GM19043 (cell line): ENCODE data around the gene SLU7.

ENCODE experiments used
- ATAC-seq: cut with Tn5 transposase; IDR thresholded peaks from one replicate; pipeline ENCODE4 v1.9.1; 2021; ENCODE audit warnings: low read depth; ENCODE audit not compliant: unreplicated experiment

The SLU7 gene

DNA sequence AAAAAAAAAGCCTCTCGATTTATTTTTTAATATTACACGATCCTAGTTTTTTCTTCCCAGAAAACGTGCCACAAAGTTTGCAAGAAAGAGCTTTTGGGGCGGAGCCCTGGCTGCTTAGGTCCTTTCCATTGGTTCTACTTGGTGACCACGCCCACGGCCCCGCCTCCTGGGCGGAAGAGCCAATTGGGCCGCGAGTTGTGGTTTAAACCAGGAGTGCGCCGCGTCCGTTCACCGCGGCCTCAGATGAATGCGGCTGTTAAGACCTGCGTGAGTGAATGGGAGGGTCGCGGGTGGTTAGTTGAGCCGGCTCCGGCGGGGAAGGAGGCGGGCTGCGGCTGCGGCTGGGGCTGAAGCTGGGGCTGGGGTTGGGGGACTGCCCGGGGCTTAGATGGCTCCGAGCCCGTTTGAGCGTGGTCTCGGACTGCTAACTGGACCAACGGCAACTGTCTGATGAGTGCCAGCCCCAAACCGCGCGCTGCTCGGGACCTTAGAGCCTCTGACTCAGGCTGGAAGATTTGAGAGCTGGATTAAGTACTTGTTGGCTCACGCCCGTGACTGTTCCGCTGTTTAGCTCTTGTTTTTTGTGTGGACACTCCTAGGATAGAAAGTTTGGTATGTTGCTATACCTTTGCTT lies 2.9 kb upstream of the SLU7 start, which contains the start of gene PTTG1:
Gene PTTG1, plus strand, starts transcription at position 231 of the 634 bp plus-strand sequence. CDS start 458 bp downstream, outside the sequence.
- peak; percentile 54 for ATAC-seq

DNA sequence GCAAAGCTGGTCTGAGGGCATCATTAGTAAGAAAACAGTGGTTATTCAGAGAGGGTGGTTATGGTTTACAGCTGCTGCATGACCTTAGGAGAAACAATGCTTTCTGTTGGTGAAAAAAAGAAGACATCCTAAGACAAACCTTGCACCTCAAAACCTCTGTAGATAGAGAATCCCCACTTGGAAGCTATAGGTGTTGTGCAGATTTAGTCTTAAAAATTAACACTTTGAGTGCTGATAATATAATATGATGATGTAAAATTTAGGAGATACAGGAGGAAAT lies 1.4 kb upstream of the SLU7 start:
- ATAC-seq: no peak

DNA sequence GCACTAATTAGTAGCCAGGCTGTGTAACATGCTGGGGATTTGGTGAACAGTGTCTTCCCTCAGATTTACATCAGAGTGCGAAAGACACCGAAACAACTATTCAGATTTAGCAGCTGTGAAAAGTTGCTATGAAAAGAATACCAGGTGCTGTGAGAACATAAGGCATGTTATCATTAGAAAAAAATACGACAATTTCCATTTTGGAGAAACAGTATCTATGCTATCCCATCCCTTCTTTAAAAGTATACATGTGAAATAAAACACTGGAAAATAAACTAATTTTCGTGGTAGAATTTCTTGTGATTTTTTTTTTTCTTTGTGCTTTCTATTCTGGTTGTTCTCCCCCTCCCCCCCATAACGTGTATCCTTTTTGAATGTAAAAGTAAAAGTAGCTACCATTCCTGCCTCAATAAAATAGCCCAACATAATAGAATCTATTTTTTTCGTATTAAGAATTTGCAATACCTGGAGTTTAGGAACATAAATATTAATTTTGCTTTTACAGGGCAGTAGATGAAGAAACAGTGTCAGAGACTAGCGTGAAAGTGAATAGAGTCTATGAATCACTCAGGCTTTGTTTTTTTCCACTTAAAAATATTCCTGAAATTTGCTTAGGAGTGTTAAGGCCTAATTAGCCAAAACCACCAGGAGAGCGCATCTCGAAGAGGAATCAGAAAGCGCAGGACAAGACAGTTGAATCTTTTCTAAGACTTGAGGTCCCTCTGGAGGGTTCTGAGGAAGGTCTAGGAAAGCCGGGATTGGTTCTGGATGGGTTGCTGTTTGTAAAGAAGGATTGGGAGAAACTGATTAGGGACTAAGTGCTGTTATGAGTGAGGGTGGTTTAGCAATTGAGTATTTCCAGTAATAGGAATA lies 813 bp upstream of the SLU7 start:
- ATAC-seq: peak; percentile 30

DNA sequence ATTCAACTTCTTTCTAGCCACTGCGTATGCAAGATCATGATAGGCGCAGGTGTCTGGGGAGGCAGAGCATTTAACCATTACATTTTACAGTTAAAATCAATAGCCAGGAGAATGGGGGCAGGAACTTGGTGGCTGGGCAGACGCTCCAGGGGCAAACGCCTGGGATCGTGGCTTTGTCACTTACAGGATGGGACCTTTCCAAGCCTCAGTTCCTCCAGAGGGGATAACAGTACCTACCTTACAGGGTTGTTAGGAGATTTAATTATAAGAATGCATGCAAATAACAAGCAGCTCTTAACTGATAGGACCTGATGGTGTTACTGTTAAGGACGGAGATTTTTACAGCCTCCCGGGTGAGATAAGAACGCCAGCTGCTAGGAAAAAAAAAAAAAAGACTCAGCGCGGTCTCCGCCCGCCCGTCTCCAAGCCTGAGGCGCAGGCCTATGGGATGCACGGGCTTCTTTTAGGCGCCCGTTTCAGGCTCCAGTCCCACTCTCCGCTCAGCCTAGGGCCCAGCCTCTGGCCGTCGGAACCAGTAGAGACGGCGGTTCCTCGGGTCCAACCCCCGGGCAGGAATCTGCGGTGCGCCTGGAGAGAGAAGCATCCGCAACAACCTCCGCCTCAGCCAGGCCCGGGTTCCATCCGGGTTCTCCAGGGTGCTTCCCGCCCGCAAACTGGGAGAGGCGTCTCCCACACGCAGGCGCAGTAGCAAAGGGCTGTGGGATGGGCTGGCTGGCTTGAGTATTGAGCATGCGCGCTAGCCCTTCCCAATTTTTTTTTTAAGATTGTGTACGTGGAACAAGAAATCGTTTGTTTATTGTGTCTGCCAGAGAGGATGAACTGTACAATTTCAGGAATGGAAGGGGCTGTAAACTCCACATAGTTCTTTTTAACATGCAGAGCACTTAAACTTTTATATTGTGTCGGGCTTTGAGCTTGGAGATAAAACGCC lies 19.2 kb downstream of the SLU7 start, which contains the start of gene FAM200C:
Gene FAM200C, minus strand, starts transcription at position 653 of the 952 bp plus-strand sequence. CDS start 4,564 bp downstream, outside the sequence.
- peak; percentile 80 for ATAC-seq

DNA sequence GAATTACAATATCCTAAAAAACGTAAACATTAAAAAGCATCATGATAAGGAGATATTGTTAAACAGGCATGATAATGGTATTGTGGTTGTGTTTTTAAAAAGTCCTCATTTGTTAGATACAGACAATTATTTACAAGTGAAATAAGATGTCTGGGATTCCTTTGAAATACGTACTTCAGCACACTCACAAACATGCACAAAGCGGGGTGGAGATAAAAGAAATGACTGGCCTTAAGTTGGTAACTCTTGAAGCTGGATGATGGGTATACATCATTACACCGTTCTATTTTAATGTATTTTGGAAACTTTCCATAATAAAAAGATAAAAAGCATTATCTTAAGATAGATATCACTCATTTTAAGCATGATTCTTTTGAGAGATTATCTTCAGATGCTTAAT lies 20.1 kb downstream of the SLU7 start:
- ATAC-seq: no peak

DNA sequence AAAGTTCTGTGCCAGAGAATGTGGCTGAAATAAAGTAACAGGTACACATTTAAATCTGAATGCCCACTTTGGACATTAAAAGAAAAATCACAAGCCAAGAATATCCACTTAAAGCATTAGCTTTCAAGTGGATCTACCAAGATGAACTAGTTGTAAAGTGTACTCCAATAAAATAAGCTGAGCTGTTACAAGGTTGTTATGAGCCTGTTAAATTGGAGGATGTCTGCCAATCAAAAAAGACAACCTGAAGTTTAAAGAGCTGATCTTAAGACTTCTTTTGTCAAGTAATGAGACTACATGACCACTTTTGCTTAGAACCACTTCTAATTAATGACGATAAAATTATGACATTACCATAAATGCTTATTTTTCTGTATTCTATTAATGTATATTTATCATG lies 21.4 kb downstream of the SLU7 start:
- no peak for ATAC-seq

DNA sequence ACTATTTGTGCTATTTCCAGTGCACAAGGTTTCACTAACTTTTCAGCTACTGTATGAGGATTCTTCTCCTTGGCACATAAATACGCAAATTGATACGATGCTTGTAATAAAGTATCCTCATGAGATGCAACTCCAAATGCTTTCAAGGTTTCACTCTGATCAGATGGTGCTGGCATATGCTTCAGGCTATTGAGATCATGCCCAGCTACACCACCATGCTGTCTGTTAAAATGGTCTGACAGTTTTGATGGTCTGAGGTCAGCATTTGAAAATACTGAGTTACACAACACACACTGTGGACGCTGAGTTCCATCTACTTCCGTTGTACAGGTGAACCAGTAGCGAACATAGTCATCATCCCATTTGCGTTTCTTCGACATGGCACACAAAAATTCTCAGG lies 23.8 kb downstream of the SLU7 start:
- no peak for ATAC-seq

DNA sequence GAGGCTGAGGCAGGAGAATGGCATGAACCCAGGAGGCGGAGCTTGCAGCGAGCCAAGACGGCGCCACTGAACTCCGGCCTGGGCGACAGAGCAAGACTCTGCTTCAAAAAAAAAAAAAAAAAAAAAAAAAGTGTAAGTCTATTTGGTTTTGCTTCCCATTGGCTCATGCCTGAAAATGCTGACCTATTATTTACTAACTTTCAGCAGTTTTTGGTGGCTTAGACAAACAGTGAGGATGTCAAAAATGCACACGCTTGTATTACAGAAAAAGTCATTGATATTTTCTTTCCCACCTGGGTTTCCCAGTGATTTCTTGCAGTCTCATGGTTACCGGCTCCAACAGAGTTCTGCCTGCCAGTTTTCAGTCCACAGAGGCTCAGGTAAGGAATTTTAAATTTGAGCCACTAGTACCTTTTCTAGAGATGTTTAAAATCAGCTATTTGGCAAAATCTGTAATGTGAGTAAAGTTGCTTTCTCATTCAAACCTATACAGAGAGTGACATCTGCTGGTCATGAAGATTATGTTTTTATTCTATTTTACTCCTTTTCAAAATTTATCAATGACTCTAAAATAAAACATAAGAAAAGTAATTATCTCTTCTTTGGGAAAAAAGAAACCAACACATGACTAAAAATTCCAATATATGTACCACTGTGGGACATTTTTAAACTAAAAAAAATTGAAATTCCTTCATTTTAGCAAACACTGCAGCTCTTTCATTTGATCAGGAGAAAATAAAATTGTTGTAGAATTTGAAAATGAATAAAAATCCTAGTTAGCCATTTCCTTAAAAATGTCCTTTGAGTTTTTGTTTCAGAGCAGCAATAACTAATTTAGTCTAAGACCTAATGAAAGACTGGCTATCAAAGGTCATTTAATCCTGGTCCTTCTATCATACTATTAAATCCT lies 27.8 kb downstream of the SLU7 start:
- no peak for ATAC-seq

DNA sequence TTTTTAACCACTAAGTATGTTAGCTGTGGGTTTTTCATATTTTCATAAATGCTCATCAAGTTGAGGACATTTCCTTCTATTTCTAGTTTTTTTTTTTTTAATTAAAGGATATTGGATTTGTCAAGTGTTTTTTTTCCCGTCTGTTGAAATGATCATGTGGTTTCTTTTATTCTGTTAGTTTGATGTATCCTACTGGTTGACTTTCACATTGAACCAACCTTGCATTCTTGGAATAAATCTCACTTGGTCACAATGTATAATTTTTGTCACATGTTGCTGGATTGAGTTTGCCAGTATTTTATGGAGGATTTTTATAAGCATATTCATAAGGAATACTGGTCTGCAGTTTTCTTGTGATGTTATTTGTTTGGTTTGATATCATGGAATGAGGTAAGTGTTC lies 31.4 kb downstream of the SLU7 start:
- no peak for ATAC-seq

DNA sequence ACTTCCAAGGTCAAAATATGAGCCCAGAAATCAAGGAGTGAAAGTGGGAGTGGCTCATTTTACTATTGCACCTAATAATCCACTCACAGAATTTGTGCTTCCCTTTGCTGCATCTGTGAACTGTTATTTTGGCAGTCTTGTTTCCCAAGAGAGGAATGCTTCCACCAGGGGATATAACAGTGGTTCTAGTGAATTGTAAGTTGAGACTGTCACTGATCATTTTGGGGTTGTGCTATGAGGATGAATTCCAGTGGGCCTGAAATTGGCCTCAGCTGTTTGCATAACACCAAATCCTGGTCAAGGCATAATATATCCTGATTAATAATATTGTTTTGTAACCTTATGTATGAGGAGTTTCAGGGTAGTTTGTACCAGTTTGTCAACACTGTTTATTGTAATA lies 33.4 kb downstream of the SLU7 start:
- ATAC-seq: no peak

DNA sequence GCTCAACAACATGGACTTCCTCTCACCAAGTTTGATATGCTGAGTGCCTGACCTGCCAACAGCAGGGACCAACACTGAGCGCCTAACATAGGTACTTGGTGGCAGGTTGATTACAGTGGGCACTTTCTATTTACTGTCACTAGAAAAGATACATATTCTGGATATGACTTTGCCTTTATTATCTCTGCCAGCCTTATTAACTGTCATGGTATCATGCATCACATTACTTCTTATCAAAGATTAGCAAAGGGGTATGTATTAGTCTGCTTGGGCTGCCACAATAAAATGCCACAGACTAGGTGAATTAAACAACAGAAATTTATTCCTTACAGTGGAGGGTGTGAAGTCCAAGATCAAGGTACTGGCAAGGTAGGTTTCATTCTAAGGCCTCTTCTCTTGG lies 34.2 kb downstream of the SLU7 start:
- no peak for ATAC-seq

DNA sequence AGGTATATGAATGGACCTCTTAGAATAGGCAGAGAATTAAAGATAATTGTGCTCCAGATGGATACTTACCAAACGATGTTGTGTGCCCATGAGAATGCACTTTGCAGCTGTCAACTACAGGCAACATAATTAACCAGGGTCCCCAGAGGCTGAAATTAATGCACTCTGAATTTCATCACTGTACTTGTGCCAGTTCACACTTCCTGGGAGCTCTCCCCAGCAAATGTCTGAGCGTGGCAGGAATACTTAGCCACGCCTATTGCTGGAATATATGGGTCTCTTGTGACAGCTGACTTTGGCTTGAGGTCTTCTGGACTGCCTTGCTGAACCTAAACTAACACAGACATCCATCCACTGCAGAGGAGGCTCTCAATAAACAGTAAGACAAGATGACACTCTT lies 36.5 kb downstream of the SLU7 start:
- ATAC-seq: no peak

DNA sequence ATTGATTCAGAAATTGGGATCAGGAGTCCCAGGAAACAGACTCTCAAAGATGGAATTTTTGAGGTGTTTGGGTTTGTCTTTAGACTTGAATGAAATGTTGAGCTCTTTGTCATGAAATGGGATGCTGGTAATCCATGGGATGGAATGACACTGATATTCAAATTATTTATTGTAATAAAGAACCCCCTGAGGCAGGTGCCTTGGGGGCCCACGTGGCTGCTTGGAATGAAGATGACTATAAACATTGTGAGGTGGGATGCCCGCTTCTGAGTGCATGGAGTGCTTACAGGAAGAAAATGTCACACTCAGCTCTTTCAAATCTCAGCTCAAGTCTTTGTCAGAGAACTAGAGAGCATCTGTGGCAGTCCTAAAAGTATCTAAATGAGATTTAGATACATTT lies 38.8 kb downstream of the SLU7 start:
- no peak for ATAC-seq

DNA sequence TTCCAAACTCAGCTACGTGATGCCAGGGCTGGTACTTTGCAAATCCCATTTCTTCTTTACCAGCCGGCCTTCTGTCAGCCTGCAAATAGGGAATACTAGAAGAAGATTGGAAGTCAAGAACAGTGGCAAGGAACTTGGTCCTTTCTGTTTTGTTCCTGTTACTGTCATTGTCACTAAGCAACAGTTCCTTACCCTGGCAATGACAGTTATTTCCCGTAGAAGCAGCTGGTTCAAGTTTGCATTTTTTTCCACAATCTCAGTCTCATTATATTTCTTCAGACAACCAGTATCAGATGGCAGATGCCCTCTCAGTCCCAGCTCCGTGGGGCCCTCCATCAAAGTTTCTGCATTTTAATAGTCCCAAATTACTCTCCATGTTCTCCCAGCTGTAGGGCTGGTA lies 39.4 kb downstream of the SLU7 start:
- no peak for ATAC-seq

DNA sequence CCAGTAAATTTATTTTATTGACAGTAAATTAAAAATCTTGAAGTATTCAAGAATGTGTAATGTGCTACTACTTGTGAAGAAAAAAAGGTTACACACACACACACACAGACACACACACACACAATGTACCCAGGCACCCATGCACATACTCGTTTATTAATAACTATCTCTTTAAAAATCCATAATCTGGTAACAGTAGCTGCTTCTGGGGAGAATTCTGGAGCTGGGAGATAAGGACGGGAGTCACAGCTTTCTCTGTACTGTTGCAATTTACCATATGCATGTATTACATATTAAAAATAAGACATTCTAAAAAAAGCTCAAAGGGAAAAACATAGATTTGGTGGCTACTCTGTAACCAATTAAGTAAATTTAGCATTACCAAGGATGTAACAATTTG lies 40.6 kb downstream of the SLU7 start:
- ATAC-seq: no peak

DNA sequence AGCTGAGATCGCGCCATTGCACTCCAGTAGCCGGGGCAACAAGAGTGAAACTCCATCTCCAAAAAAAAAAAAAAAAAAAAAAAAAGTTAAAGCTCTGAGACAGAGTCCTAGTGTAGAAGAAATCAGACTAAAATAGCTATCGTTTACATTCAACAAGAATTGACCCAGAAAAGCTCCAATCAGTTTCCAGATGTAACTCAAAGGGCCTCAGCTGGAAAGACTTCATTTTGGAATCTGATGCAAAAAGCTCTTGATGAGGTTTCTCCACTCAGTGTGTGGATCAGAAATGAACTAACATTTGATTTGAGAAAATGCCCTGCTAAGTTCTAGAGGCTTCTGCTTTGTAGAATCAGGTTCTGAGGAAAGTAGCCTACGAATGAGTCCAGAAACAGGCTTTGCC lies 41.2 kb downstream of the SLU7 start:
- no peak for ATAC-seq

DNA sequence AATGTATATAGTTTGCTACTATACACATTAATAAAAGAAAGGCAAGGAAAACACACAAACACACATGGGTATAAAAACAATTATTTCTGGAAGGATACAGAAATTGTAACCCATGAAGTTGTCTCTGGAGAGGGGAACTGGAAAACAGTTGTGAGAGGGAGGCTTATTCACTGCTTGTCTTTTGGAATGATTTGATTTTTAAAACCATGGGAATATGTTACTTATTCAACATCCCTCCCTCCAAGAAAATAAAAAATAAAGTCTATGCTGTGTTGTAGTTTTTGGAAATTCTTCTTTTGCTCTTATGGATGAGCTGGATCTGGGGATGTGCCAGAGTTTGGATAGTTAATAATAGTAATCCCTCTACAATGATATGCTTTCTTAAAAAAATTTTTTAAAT lies 42.5 kb downstream of the SLU7 start:
- ATAC-seq: no peak

DNA sequence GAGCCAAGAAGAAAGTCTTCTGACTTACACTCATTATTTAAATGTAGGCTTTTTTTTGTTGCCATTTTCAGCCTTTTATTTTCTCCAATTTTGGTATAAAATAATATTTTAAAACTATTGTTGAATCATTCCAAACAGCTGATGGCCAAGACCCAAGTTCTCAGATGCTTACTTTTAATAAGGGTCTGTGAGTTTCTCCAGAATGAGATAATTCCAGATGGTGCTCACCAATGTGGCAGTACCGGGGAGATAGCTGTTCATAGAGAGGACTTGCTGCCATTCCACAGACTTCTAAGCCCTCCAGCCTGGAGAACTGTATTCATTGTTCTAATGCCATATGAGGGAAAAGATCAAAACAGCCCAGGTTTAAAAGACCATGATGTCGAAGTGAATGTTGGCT lies 43.2 kb downstream of the SLU7 start:
- no peak for ATAC-seq

DNA sequence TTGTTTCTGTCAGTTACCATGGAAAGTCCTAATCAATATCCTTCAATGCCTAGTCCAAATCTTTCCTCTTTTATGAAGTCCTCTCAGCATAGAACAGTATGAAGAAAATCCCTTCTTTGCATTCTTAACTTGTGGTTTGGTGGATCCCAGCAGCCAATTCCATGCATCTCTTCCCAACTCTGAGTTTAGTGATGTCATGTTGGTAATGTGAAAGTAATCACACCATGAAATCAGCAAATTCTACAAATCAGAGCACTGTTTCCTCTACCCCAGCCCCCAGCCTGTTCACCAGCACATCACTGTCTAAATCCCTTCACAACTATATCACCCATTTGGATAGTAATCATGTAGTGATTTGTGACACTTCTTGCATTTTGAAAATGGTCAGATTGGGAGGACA lies 43.7 kb downstream of the SLU7 start:
- ATAC-seq: no peak

DNA sequence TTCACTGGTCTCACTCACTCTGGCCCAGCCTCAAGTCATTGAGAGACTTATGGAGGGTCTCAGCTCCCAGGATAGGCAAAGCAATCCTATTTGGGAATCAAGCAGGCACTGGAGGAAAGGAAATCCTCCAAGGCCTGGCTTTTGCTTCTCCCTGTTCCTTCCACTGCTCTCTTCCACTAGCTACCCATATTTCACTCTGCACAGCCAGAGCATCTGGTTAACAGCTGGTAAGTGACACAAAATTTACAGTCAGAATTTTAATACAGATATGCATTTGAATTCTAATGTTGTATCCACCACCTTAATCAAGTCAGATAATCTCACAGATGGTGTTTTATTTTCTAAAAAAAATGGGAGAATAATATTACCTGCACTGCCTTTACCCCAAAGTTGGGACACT lies 47.6 kb downstream of the SLU7 start:
- ATAC-seq: no peak
